HG03558 (cell line): ENCODE measurements around the gene PITX1.
"Not testable (repeated sequence)": the region's sequence is repeated elsewhere in the genome, so short reads cannot be mapped to it uniquely, and the experiment has no call there.

Experiments
- ATAC-seq: cut with Tn5 transposase; IDR thresholded peaks from one replicate; pipeline ENCODE4 v1.9.1; 2021; ENCODE audit warnings: moderate number of reproducible peaks; ENCODE audit not compliant: unreplicated experiment; ENCODE audit errors: extremely low read depth

PITX1 gene

DNA sequence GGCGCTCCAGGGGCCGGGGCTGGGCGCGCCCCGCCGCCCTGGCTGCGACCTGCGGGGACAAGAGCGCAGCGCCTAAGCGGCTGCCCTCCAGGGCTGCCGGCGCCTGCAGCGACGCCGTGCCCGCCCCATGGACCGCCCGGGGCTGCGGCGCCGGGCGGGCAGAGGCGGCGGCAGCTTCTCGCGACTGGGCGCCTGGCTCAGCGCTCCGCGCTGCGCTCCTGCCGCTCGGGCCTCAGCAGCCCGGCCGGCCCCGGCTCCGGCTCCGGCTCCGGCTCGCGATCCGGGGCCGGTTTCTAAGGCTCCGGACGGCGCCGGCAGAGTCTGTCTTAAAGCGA is at the start of gene PITX1:
Gene PITX1 (minus strand): TSS at position 328 of the 335 bp plus-strand sequence. CDS start 347 bp downstream, outside the sequence.
- ATAC-seq: no peak

DNA sequence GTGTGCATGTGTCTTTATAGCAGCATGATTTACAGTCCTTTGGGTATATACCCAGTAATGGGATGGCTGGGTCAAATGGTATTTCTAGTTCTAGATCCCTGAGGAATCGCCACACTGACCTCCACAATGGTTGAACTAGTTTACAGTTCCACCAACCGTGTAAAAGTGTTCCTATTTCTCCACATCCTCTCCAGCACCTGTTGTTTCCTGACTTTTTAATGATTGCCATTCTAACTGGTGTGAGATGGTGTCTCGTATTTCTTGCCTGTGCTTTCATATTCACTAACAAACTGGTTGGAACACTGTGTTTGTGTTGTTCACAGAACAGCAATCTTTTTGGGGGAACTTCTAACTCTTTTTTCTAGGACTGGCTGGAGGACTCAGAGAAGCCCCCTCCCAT is 49.3 kb upstream of the PITX1 start:
- not testable (repeated sequence) for ATAC-seq

DNA sequence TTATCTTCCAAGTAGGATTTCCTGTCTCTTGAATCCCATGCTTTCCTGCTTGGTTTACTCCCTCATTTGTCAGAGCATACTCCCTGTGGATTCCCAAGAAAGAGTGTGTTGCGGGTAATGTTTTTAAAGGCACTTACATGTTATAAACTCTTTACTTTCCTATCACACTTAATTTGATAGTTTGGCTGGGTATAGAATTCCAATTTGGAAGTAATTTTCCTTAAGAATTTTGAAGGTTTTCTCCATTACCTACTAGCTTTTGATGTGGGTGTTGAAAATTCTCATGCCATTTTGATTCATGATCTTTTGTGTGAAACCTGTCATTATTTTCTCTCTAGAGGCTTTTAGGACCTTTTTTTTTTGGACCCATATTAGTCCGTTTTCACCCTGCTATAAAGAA is 47.2 kb upstream of the PITX1 start:
- no peak for ATAC-seq

DNA sequence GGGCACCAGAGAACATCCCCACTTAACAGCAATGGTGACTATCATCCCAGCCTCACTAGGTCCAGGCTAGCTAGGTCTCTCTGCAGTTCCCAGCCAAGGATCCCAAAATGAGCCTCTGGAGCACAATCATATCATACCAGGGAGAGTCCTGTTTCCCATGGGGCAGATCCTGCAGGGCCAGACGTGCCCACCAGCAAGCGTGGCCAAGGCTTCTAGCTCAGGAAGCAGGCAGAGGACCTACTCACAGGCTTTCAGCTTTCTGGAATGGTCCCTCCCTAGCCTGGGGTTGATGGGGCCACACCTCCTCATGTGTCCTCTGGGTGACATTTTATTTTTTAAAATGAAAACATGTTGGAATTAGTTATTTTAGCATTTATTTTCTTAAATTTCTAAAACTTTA is 45.7 kb upstream of the PITX1 start:
- no peak for ATAC-seq

DNA sequence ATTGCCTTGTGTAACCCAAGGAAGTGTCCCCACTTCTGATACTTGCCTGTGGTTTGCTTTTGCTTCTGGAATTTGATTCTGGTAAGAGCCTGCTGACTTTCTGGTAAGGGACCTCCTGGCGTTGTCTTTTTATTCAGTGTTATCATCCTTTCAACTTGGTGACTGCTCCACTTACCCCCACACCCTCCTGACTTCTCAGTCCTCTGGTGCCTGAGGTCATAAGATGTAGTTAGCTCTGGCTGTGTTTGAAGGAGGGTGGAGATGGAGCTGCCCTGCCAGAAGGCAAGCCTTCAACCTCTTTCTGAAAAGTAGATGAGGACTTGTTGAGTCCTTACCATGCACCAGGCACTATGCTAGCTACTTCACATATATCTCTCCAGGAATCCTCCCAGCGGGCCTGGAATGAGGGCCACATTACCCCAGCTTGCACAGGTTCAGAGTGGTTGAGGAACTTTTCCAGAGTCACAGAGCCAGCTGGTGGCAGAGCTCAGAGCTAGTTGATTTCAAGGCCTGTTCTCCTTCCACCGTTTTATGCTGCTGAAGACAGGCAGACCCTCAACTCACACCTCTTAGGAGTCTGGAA is 45.2 kb upstream of the PITX1 start:
- no peak for ATAC-seq

DNA sequence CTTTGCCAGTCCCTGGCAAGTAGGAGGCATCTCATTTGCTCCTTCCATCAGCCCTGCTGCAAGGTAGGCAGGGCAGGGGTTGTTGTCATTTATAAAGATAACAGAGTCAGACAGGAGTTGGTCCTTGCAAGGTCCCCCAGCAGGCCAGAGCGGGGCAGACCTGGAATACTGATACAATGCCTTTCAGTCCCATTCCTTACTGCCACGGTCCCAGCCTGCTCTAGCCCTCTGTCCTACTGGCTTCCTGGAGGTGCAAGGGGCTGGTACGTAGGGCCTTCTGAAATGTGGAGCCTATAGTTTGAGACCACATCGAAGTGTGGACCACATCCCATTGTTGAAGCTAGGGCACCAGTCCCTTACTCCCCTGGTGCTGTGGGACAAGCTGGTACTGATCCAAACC is 42.8 kb upstream of the PITX1 start:
- ATAC-seq: no peak

DNA sequence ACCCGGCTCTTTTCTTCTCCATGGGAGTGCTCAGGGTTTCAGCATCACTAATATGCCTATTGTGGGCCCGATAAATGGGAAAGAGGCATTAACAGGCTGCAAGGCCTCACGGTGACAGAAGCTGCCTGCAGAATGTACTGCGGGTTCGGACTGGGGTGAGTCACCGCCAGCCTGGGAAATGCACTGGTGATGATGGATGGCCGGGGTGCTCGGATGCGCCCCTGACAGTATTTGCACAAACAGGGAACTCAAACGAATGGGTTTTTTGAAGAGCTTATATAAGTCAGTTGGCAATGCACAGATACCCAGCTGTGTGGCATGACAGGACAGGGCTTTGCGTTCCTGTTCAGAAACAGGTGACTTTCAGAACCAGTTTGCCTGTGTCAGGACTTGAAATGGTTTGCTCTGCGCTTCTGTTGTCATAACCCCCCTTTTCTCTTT is 42.0 kb upstream of the PITX1 start:
- no peak for ATAC-seq

DNA sequence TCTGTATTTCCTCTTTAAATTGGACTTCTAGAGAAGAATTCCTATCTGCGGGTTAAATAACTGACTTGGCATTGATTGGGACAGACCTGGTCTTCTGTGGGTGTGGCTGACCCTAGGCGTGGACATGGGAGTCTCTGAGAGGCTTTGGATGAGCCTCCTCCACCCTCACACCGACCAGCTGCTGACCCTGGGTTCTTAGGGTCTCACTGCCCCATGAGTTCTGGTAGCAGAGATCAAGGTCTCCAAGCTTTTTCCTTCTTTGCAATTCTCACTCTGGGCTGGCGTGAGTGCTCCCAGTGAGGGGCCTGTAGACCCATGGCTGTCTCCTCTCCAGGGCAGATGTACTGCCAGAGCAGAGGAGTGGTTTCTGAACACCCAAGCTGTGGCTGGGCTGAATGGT is 41.6 kb upstream of the PITX1 start:
- no peak for ATAC-seq

DNA sequence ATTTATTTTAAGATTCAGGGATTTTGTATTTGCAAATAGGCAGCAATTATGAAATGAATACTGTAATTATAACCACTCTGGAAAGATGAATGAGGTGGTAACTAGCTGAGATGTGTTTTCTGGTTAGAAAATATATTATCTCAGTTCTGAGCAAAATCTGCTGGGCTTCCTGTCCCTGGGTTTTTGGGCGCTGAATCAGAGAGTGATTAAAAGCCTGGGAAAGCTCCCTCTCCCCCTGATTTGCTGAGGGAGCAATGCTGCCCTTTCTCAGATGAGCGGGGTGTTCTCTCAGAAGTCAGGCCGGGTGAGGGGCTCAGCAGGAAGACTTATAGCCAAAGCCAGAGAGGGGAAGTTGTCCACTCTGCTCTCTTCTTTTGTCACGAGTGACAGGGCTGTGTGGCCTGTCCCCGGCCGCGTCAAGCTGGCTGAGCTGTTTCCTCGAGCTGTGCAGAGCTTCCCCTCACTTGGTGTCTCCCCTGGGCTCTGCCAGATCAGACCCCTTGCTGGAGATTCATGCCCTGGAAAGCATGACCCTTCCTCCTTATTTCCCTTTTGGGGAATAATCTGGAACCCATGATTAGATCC is 39.8 kb upstream of the PITX1 start:
- no peak for ATAC-seq

DNA sequence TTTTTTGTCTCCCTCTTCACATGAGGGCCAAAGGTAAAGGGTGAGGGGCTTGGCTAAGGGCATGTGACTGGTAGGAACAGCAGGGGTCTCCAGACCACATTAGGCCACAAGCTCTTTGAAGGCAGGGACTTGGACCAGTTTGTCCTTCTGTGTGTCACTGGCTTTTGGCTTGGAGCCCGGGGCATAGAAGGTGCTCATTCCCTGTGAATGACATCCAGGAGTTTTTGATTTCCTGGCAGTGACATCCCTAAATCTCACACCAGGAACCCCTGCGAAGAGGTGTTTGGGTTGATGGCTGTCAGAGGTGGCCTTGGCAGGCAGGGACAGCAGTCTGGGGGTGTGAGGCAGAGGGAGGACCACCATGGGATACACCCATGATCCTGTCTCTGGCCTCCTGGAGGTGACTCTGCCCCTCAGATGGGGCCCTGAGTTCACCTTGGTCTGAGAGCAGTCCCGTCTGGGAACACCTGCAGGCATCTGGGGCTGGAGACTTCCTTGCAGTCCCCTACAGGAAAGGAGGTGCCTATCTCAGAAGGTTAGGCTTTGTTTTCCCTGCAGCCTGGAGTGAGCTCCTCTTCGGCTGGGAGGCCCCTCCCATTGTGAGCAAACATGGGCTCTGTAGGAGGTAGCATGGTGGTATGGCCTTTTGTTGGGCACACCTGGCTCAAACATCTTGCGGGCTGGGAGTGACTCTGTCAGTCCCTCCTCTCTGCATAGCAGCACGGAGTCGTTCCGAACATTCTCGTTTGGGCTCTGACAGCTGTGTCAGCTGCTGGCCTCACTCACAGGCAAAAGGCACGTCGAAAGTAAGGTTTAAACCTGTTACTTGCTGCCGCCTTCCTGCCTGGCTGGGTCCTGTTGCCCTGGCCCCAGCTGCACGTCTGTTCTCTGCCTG is 38.6 kb upstream of the PITX1 start:
- ATAC-seq: no peak

DNA sequence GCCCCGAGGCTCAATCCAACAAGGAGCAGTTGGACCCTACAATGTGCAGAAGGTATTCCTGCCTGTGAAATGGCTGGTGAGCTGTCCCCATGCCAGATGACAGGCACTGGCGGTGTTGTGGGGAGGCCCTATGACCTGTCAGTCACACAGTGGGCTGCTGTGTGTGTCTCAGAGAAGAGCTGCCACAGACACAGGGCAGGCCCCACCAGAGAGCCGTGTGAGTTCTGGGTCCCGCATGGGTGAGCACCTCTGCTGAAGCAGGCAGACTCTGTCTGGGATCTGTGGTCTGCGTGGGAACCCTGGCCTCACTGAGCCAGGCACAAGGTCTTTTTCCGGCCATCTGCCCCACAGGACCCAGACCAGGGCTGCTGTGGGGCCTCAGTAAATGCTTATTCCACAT is 37.3 kb upstream of the PITX1 start:
- ATAC-seq: no peak

DNA sequence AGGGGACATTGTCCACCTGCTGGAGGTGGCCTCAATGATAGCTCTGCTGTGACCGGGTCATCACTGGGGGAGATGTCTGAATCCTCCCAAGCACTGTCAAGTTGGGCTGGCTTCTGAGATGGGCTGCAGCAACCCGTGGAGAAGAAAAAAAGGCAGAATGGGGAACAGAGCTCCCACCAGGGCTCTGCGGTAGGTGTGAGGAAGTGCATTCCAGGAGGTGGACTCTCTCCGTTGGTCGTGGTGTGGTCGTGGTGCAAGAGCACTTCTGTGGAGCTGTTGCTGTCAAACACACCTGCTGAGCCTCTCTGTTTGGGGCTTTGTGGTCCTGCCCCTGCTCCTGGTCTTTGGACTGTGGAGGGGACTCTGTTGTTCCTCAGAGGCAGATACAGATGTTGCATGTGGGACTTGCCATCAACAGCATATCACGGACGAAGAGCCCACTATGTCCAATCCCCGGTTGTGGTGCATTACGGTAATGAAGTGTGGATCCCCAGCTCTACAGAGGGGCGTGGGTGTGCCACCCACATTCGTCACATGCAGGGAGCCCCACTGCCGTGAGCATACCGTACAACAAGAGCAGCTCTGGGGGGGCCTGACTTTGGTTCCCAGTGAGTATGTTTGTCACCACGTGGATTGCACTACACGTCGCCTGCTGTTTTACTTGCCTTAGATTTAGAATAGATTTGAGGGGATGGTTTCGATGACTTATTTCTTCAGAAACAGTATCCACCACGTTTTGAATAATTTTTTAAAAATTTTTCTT is 36.0 kb upstream of the PITX1 start:
- no peak for ATAC-seq

DNA sequence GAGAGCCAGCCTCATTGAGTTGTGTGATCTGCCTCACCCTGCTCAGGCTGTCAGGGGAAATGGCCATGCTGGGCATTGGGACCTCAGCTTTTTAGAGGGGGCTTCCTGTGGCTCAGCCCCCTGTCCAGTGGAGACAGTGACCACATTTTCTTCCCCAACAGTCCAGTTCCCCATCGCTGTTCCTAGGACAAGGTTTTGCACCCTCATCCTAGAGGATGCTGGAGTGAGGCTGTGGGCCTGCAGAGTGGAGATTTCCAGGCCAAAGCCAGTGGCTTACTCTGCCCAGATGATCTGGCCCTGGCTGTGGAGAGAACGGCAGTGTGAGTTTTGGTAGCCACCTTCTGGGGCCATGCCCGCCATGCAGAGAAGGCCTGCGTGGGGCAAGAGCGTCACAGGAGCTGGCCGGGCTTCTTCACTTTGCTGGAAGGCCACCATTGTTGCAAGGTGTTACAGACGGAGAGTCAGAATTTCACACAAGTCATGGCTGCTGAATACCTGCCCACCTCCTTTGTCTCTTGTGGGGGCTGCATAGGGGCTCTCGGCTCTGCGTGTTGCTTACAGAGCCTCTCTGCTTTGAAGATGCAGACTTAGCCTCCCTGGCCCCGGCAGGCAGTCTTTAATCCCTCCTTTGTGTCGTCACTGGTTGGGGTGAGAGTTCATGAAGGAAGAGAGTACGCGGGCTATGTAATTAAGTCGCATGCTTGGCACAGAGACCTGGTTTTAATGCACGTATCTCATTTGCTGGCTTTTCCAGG is 35.2 kb upstream of the PITX1 start:
- no peak for ATAC-seq

DNA sequence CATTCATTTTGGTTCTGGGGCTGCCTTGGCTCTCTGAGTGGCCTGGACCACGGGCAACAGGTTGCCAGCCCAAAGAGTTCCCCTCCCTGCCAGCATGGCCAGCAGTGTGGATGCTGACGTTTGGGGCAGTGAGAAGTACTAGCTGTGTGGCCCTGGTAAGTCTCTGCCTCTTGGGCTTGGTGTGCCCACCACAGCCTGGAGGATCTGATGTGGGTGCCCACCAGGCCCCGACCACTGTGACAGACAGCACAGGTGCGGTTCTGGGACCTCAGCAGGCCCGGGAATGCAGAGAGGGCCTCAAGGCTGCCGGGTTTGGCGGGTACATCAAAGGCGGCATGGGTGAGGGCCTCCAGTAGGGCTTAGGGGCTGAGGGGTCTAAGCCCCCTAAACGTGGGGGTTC is 33.6 kb upstream of the PITX1 start:
- no peak for ATAC-seq

DNA sequence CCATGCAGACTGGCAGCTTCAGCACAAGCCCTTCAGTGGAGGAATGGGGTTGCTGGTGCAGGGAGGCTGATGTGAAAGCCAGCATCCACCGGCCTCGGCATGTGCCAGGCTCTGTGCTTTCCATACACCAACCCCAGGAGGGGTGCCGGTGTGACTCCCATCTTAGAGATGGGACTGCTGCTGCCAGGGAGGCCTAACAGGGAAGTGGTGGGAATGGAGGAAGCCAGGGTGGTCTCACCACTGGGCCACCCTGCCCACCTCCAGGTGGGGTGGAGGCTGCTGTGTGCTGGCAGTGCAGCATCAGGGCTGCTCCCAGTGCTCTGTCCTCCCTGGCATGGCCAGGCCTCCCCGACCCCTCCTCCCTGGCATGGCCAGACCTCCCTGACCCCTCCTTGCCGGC is 32.8 kb upstream of the PITX1 start:
- ATAC-seq: no peak

DNA sequence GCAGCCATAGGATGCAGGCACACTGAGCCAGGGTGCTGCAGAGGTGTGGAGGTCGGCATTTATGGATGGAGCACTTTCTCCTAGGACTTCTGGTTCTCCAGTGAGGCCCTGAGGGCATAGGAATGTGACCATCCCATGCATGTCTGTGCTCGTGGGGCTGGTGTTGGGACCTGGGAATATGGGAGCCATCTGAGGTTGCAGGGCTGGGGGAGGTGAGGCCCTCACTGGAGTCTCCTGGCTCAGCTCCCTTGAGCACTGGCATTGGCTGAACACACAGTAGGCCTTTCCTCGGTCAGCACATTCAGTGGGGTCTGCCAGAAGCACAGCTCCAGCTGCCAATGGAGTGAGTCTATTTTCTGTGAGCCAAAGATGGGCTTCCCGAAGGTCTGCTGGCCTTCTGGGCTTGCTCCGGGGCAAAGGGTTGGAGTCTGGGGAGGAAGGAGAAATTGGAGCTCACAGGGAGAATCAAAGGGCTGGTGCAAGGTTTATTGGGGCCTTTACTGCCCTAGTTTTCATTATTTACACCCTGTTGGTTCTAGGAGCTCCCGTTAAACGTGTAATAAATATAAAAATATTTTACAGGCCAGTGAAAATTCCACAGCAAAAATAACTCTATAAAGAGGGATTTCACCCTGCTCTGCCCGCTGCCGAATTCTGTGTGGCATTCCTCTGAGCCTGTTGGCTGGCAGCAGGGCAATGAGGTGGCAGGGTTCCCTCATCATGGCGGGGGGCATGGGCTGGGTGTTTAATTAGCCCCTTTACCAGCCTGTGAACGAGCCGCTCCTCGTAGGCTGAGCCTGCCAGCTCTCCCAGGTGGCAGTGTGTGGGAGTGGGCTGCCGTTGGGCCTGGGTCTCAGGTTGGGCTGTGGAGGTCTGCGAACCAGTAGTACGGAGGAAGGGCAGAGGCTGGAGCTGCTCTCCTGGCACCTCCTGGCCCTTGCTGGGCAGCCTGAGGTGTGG is 31.6 kb upstream of the PITX1 start:
- ATAC-seq: no peak

DNA sequence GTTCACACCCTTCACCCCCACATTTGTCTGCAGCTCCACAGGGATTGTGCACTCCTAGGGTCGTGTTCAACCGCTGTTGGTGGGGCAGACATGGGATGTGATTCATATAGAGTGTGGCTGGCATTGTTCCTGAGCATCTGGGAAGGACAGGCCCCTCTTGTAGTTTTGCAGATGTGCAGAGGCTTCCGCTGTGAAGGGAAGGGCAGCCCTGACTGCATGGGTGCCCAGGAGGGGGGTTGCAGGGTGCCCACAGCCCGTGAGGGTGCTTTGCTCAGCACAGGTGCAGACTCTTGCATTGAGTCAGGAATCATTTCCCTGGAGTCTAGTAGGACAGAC is 30.2 kb upstream of the PITX1 start:
- no peak for ATAC-seq

DNA sequence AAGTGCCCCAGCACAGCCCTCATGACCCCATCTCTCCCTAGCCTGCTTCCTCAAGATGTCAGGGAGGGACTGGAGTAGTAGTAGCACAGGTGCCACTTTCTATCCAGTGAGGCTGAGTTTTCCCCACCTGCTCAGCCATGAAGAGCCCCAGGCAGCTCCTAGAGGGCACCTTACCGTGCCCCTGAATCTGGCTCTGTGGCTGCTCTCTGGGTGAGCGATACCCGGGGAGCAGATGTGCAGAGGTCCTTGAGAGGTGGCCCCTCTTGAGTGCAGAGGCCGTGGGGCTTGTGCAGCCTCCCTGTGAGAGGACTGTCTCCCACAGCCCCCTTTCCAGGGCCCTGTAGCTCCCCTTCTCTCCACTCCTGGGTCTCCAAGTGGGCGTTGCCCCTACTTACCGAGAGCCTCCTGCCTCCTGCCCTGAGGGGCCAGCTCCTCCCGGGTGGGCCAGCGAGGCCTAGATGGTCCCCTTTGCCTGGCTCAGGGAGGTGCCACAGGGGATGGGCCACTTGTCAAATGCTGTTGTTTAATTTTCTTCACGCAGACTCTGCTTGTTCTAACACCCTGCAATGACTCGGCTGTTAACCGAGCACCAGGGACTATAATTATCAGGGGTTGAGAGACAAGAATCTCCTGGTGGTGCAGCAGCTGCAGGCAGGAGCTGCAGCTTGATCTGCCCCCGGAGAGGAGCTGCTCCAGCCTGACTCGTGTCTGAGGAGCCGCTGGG is 29.6 kb upstream of the PITX1 start:
- no peak for ATAC-seq

DNA sequence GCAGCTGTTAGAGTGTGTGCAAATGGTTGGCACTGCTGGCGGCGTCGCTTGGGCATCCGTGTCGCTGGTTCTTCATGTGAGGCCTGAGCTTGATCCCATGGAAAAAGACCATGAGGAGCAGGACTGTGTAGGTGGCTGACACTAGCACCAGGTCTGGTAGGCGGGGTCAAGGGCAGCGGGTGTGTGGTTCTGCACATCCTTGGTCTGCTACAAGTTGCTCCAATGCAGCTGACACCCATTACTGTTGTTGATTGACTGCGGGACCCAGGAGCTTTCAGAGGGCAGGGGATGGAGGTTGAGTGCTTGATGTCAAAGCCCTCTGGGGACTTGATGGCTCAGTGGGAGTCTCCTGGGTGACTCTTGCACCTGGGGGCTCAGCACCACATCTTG is 29.0 kb upstream of the PITX1 start:
- no peak for ATAC-seq
